G401.6 (cell line): Measurements from ENCODE around the gene RUVBL2.
"Not testable (repeated sequence)": the region's sequence is repeated elsewhere in the genome, so short reads cannot be mapped to it uniquely, and the experiment has no call there.

Experiments used
- FAIRE-seq: peaks from 2 replicates; lab custom pipeline; 2012; peaks lifted over from hg19 to GRCh38; lab: Jason Lieb, UNC

Gene RUVBL2

GRCh38 chr19:49049834-49050233, 56.1 kb downstream of the RUVBL2 start:
- not testable (repeated sequence) for FAIRE-seq

- not testable (repeated sequence) for FAIRE-seq
Observed at GRCh38 chr19:49050376-49051033, 56.8 kb downstream of the RUVBL2 start.

GRCh38 chr19:49056101-49056901, 62.6 kb downstream of the RUVBL2 start:
- FAIRE-seq = peak; percentile 47

GRCh38 chr19:49056902-49057596, 63.4 kb downstream of the RUVBL2 start:
- FAIRE-seq = not testable (repeated sequence)

GRCh38 chr19:49057636-49058234, 64.0 kb downstream of the RUVBL2 start, which contains the start of gene CGB7:
TSS of gene CGB7 (minus strand) at chr19:49057749. CDS start at chr19:49055375, 2,374 bp downstream.
- no peak for FAIRE-seq

- no peak for FAIRE-seq
Observed at GRCh38 chr19:49058562-49058961, 64.9 kb downstream of the RUVBL2 start.

- no peak for FAIRE-seq
Observed at GRCh38 chr19:49059053-49059452, 65.4 kb downstream of the RUVBL2 start.

- FAIRE-seq = no peak
Observed at GRCh38 chr19:49061000-49061399, 67.3 kb downstream of the RUVBL2 start.

- FAIRE-seq = no peak
Observed at GRCh38 chr19:49061445-49061844, 67.8 kb downstream of the RUVBL2 start.

GRCh38 chr19:49064029-49064629, 70.4 kb downstream of the RUVBL2 start:
- no peak for FAIRE-seq

- FAIRE-seq = no peak
Observed at GRCh38 chr19:49064768-49065611, 71.3 kb downstream of the RUVBL2 start, which contains the start of gene NTF4. TSS of gene NTF4 (minus strand) at chr19:49064818. CDS start at chr19:49061997, 2,821 bp downstream.
